T-helper 2 cell (primary cell): ENCODE results near the gene FARS2.
A peak's percentile ranks its signal among the peaks of the same experiment; 100 is the strongest.
"Not testable (repeated sequence)": the region's sequence is repeated elsewhere in the genome, so short reads cannot be mapped to it uniquely, and the experiment has no call there.

Experiments used
- DNase-seq, 5 experiments: peaks; one replicate each; pipeline versions ENCODE4 v3.0.0 to v3.0.0-alpha.2; 2012 to 2022

Gene FARS2

GRCh38 chr6:5639193-5639592 is 377.9 kb downstream of the FARS2 start:
- no peak for DNase-seq

GRCh38 chr6:5640614-5641013 is 379.3 kb downstream of the FARS2 start:
- no peak for DNase-seq

DNA sequence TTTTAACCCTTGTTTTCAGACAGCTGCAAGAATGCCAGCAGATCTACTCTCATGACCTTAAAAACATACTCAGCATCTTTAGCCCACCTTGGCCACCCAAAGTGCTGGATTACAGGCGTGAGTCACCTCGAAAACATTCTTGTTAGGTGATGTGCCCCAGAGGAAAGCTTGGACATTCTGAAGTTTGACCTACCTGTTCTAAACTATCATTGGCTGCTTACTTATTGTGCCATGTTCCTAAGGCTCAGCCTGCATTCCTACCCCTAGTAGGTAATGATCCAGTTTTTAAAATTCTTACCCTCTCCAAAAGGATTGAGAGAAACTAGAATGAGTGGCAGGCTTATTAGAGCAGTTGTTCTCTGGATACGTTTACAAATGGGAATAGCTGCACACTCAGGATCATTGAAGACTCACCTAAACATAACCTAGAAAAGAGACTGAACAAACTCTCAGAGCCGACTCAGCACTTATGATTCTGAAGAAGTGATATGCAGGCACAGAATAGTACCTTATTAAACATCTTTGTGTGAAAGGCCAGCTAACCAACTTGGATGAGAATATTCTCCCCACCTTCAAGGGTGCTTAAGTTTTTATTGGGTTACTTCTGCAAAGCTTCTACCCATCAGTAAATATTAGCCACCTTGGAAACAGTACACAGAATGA is 383.3 kb downstream of the FARS2 start:
- no peak for DNase-seq

DNA sequence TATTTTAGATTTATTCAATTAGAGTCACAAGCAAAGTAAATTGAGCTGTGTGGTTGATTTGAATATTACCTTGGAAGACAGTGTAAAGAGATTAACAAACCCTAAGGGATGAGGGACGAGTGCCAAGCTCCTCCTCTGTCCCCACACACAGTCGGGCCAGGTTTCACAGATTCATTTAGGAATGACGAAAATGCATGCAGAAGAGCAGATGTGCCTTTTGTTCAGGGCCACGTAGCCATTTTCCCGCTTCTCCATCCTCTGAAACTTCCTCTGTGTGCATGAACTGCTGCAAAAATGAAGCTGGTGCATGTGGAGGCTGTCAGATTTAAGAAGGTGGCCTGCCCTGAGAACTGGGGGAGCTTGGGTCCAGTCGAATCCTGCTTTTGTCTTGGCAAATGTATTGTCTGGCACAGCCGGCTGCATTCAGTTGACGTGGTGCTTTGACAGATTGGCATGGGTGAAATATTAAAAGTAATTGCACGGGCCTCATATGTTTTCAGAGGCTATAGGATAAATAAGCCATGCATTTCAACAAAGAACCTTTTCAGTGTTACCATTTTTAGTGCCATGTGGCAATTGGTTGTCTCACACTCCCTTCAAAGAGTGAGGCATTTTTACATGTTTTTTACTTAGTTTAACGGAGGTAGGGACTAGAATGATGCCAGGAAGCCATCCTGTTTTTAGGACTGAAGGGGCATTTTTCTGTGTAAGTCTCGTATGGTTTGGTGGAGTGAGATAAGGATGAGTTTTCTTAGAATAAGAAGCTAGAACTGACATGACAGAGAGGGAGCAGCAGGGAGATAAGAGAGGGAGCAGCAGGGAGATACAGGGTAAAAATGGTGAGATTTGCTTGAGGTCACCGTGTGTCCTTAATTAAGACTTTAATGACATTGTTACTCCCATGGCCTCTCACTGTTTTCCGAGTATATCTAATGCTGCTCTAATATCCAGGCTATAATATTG is 384.3 kb downstream of the FARS2 start:
- DNase-seq, result no peak

- DNase-seq, result no peak
Observed at GRCh38 chr6:5652406-5653137, 391.3 kb downstream of the FARS2 start.

DNA sequence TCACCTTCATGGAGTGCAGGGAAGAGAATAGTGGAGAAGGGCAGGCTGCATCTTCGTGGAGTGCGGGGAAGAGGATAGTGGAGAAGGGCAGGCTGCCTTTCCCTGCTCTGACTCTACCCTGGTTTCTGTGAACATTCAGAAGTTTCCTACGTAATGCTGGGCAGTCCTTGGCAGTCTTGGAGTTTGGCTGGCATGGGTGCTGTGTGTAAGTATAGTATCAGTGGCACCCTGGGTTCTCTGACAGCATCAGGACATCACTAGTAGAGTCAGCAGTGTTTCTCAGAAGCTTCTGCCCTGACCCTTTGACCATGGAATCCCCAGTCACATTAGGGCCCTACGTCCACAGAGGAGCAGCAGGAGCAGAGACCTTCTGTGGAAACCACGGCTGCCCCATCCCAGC is 392.5 kb downstream of the FARS2 start:
- no peak for DNase-seq

DNA sequence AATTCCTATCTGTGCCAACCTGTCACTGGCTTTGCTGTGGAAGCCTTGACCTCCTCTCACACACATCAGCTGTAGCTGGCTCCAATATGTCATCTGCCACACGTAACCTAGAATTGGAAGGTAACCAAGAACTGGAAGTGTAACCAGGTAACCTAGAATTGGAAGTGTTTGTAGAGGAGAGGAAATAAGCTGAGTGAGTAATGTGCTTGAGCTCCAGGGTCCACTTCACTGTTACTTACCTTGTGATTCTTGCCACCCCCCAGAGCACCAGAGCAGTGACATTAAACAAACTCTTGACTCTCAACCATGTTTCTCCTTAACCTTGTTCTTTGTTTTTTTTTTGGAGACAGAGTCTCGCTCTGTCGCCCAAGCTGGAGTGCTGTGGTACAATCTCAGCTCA is 394.9 kb downstream of the FARS2 start:
- no peak for DNase-seq

GRCh38 chr6:5656695-5657094 is 395.4 kb downstream of the FARS2 start:
- not testable (repeated sequence) for DNase-seq

- DNase-seq, result no peak
Observed at GRCh38 chr6:5657684-5658430, 396.5 kb downstream of the FARS2 start.

DNA sequence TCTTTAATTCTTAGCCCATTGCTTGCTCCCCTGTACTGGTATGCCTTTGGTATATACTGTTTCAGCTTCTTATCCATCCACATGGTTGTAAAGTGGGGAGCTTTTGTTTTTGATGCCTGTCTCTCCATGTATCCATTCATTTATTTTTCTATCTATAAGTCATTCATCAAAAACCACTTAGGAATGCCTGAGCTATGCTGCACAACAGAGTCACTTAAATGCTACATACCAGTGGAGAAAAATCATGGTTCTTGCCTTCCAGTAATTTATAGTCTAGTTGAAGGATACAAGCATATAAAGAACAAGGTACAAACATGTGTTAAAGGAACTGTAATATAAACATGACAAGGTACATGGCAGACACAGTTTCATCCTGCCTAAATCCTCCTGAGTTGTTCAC is 398.2 kb downstream of the FARS2 start:
- DNase-seq, result no peak

DNA sequence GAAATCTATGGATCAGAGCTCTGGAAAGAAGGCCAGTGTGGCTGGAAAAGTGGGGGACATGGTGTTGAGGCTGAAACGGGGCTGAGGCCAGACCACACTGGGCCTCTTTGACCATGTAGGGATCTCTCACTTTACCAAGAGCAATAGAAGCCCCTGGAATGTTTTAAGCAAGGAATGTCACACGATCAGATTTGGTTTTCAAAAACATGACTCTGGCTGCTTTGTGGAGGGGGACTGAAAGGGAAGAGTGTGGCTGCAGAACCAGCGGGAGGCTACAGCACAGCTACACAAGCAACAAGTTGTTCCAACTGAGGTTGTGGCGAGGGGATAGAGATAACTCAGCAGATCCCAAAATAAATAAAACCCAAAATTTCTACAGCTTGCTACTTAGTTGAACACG is 399.5 kb downstream of the FARS2 start:
- no peak for DNase-seq

GRCh38 chr6:5662797-5663196 is 401.5 kb downstream of the FARS2 start:
- DNase-seq, result no peak

DNA sequence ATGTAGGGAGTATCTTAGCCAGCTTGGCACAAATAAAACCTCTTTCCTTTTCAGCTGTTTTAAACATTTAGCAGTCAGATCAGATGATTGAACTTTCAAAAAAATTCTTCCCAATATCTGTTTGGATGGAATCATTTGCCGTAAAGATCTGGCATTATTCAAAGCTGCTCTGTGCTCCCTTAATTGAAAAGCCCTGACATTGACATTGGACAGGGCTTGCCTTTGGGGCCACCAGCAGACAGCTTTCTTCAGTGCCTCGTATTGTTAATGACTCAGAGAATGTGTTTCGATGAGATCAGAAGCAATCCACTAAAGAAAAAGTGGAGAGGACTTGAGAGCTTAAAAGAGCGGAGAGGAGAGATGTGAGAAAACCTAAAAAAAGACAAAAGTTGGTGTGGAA is 401.9 kb downstream of the FARS2 start:
- DNase-seq, result no peak

DNA sequence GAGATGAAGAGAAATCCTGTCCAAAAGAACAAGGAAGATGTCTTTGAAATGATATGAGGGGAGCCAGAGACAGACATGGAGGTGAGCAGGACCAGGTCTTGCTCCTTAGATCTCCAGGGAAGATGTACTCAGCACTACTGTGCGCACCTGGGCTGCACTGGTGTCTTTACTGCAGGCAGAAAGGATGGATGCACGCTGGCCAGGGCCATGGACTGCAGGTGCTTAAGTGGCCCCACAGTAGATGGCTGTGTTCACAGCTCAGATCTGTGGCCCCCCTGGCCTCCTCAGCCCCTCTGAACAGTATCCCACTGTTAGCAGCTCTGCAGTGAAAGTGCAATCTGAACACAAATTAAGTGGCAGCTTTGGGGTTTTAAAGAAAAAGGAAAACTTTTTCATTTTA is 402.4 kb downstream of the FARS2 start:
- DNase-seq, result no peak

GRCh38 chr6:5664149-5664548 is 402.8 kb downstream of the FARS2 start:
- DNase-seq, result no peak

DNA sequence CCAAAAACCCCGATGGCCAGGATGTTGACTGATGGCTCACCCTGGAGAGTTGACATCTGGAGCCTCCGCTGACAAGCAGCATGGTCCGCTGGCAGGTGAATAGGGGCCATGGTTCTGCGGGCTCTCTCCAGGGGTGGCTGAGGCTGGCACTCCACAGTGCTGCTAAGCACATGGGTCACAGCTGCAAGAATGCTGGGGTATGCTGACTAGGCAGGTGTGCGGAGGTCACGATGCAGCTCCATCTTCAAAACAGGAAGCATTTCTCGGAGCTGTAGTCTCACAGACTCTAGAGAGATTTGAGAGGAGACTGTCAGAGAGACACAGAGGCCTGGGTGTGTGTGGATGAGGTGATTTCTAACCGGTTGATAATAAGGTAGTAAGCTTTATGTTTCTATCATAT is 403.9 kb downstream of the FARS2 start:
- peak in 1 of 5 experiments; percentile 13 for DNase-seq

DNA sequence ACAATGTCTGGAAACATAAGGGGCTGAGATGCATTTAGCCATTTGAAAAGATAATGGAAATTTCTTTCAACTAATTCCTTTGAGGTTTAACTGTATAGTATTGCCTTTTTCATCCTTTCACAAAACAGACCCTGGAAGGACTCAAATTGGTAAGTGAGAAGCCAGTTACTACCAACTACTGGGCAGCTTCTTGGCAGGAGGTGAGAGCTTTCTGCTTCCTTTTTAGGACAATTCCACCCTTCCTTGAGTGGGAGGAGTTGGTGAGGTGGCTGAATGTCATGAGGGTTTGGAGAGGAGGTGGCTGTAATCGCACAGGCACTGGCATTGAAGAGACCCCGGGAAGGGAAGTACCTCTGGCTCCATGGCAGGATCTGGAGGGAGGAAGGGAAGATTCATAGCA is 404.4 kb downstream of the FARS2 start:
- no peak for DNase-seq

DNA sequence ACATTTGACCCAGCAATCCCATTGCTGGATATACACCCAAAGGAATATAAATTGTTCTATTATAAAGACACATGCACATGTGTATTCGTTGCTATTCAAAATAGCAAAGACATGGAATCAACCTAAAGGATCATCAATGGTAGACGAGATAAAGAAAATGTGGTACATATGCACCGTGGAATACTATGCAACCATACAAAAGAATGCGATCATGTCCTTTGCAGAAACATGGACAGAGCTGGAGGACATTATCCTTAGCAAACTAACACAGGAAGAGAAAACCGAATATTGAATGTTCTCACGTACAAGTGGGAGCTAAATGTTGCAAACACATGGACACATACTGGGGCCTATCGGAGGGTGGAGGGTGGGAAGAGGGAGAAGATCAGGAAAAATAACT is 405.4 kb downstream of the FARS2 start:
- DNase-seq, result no peak

DNA sequence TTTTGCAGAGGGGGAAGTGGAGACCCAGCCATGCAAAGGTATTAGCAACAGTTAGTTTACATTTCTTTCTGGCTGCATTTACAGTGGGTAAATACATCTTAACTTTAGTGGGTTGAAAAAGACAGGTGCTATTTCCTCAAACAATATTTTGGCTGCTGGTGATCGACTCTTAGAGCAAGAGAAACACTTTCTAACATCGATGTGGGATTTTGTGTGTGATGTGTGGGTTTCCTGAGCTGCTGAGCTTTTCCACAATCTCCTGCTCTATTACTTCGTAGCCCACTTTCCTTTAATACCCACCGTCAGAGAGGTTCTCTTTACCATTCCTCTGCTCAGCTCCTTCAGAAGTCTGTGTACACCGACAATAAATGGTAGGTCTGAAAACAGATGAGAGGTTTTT is 406.4 kb downstream of the FARS2 start:
- DNase-seq, result peak in 2 of 5 experiments; percentile 6 to 7

GRCh38 chr6:5670381-5670780 is 409.1 kb downstream of the FARS2 start:
- no peak for DNase-seq

DNA sequence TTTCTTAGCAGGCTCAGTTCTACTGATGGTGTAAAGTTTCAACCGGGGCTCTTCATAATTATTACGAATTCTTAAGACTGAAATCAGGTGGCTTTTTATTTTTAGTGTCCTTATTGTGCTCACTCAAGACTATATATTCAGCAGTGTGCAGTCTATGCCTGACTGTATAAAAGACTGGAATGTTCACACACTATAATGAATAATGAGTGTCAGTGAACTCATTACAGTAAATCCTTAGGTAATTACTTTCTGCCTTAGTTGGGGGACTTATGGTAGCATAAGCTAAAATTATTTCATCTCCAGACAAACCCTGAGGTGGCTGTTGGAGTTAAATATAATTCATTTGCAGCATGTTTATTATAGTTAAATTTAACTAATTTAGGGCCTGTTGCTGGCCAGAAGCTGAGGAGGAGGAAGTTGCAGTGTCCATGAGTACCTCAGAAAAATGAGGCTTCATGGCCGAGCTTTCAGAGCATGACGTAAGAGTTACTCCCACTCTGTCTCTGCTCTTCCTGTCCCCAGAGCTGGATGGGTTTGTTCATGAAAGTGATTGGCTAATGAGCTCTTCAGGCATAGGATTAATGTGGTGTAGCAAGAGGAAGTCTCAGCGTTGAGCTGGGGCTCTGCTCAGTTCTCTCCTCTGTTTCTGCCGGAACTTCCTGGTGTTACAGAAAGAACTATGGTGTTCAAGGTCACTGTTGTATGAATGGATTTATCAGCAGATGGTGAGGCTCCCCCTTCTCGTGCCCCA is 409.7 kb downstream of the FARS2 start:
- peak in 1 of 5 experiments; percentile 19 for DNase-seq
